ENCODE data around the gene PIGP. TPM values are rescaled to one million over a fixed set of nuclear protein-coding genes. Genes with fewer than 3 reads are reported as not detected.
A peak's percentile ranks its signal among the peaks of the same experiment; 100 is the strongest.

The PIGP gene
- total and polyA plus RNA-seq, 9 of the 15 experiments (the other 6 are each of a cell fraction or from before 2014, with no cell fraction given), result 18.3 to 122 (median 35.6) TPM

DNA sequence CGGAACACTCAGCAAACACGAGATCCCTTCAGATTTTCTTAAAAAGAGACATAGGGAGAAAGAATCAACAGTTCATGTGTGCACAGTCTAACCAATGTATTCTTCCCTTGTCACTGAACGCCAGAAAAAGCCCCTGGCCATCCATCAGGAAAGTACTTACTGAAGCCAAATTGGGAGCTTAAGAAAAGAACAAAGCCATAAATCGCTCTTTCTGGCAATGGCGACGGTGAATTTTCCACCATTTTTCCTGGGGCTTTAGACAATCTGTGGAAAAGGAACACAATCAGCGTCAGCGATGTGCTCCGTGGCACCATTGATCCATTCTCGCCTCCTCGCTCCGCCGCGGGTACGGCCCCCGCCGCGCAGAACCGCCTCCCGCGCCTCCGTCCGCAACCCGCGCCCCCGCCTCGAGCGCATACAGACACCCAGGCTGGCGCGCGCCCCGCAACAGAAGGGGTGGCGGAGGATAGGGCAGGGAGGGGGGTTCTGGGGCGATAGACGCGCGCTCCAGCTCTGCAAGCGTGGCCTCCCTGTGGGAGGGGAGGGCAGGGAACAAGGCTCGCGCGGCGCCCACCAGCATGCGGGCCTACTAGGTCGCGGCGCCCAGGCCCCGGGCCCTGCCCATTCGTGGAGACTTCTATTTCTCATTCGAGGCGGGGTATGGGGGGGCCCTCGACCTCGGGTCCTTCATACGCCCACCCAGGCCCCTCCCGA is 440 bp downstream of the PIGP start (continued):
- TF ChIP-seq, protein P1, sequence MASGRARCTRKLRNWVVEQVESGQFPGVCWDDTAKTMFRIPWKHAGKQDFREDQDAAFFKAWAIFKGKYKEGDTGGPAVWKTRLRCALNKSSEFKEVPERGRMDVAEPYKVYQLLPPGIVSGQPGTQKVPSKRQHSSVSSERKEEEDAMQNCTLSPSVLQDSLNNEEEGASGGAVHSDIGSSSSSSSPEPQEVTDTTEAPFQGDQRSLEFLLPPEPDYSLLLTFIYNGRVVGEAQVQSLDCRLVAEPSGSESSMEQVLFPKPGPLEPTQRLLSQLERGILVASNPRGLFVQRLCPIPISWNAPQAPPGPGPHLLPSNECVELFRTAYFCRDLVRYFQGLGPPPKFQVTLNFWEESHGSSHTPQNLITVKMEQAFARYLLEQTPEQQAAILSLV (tag; IDR thresholded peaks at IDR 0.05), result no peak
- TF ChIP-seq ZBTB43 (CRISPR knock-in tag; IDR thresholded peaks at IDR 0.05), result peak; percentile 80; the same call in 1 of the 2 replicates
- TF ChIP-seq MTA3 (IDR thresholded peaks at IDR 0.05; ENCODE audit: borderline replicate concordance), result no peak; the same call in 1 of the 2 replicates
- TF ChIP-seq, protein P2, sequence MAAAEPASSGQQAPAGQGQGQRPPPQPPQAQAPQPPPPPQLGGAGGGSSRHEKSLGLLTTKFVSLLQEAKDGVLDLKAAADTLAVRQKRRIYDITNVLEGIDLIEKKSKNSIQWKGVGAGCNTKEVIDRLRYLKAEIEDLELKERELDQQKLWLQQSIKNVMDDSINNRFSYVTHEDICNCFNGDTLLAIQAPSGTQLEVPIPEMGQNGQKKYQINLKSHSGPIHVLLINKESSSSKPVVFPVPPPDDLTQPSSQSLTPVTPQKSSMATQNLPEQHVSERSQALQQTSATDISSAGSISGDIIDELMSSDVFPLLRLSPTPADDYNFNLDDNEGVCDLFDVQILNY (CRISPR knock-in tag; IDR thresholded peaks at IDR 0.05), result peak; percentile 79; the same call in 1 of the 2 replicates
- 0 out of 2 replicates have a peak, but pooled peaks have one; percentile 33 for TF ChIP-seq BACH1 (tag; IDR thresholded peaks at IDR 0.05)
- TF ChIP-seq, protein P3, sequence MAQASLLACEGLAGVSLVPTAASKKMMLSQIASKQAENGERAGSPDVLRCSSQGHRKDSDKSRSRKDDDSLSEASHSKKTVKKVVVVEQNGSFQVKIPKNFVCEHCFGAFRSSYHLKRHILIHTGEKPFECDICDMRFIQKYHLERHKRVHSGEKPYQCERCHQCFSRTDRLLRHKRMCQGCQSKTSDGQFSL (CRISPR knock-in tag; IDR thresholded peaks at IDR 0.05), result peak; percentile 84
- TF ChIP-seq, protein P3 (tag; IDR thresholded peaks at IDR 0.05), result no peak
- TF ChIP-seq DDX20 (tag; IDR thresholded peaks at IDR 0.05; ENCODE audit: low read depth), result no peak
- TF ChIP-seq, protein P4, sequence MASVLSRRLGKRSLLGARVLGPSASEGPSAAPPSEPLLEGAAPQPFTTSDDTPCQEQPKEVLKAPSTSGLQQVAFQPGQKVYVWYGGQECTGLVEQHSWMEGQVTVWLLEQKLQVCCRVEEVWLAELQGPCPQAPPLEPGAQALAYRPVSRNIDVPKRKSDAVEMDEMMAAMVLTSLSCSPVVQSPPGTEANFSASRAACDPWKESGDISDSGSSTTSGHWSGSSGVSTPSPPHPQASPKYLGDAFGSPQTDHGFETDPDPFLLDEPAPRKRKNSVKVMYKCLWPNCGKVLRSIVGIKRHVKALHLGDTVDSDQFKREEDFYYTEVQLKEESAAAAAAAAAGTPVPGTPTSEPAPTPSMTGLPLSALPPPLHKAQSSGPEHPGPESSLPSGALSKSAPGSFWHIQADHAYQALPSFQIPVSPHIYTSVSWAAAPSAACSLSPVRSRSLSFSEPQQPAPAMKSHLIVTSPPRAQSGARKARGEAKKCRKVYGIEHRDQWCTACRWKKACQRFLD (CRISPR knock-in tag; IDR thresholded peaks at IDR 0.05), result peak; percentile 85
- no peak for TF ChIP-seq STAT5A (IDR thresholded peaks at IDR 0.05; ENCODE audit: borderline replicate concordance, low read length)
- TF ChIP-seq, protein P5, sequence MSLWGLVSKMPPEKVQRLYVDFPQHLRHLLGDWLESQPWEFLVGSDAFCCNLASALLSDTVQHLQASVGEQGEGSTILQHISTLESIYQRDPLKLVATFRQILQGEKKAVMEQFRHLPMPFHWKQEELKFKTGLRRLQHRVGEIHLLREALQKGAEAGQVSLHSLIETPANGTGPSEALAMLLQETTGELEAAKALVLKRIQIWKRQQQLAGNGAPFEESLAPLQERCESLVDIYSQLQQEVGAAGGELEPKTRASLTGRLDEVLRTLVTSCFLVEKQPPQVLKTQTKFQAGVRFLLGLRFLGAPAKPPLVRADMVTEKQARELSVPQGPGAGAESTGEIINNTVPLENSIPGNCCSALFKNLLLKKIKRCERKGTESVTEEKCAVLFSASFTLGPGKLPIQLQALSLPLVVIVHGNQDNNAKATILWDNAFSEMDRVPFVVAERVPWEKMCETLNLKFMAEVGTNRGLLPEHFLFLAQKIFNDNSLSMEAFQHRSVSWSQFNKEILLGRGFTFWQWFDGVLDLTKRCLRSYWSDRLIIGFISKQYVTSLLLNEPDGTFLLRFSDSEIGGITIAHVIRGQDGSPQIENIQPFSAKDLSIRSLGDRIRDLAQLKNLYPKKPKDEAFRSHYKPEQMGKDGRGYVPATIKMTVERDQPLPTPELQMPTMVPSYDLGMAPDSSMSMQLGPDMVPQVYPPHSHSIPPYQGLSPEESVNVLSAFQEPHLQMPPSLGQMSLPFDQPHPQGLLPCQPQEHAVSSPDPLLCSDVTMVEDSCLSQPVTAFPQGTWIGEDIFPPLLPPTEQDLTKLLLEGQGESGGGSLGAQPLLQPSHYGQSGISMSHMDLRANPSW (CRISPR knock-in tag; IDR thresholded peaks at IDR 0.05), result peak; percentile 82; the same call in 1 of the 2 replicates
- TF ChIP-seq, protein P6, sequence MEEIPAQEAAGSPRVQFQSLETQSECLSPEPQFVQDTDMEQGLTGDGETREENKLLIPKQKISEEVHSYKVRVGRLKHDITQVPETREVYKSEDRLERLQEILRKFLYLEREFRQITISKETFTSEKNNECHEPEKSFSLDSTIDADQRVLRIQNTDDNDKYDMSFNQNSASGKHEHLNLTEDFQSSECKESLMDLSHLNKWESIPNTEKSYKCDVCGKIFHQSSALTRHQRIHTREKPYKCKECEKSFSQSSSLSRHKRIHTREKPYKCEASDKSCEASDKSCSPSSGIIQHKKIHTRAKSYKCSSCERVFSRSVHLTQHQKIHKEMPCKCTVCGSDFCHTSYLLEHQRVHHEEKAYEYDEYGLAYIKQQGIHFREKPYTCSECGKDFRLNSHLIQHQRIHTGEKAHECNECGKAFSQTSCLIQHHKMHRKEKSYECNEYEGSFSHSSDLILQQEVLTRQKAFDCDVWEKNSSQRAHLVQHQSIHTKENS (CRISPR knock-in tag; IDR thresholded peaks at IDR 0.05), result no peak
- TF ChIP-seq ZNF445 (CRISPR knock-in tag; IDR thresholded peaks at IDR 0.05; ENCODE audit: low read depth), result peak; percentile 70; the same call in 1 of the 2 replicates
- TF ChIP-seq HDAC1 (IDR thresholded peaks at IDR 0.05), result peak in 1 of 2 experiments; percentile 73; a peak in 2 of 4 replicates
- no peak for TF ChIP-seq ZNF217 (CRISPR knock-in tag; IDR thresholded peaks at IDR 0.05)

Data from K562 (cell line).